LNCAP (cell line): ENCODE measurements around the gene CBX2.

Experiments
- TF ChIP-seq, protein P1 (sequence below): fragments of 450-650 bp; IDR thresholded peaks from 2 replicates; pipeline ENCODE4 v1.5.1; 2017; ENCODE audit warnings: mild to moderate bottlenecking

The CBX2 gene

DNA sequence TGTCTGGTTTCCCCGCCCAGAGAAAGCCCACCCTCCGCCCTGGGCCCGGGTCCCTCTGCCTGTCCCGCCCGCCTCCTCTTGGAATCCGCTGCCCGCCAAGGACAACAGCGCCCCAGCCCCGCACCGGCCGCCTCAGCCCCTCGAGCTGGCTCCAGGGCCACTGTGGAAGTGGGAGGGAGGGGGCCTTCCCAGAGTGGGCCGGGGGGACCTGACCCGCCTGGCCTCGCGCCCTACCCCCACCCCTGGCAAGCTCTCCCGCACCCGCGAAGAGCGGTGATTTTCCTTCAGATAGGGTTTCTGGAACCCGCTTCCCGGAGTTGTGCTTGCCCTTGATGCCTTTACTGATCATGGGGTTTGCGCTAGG, 21.2 kb downstream of the CBX2 start:
- TF ChIP-seq, protein P1, sequence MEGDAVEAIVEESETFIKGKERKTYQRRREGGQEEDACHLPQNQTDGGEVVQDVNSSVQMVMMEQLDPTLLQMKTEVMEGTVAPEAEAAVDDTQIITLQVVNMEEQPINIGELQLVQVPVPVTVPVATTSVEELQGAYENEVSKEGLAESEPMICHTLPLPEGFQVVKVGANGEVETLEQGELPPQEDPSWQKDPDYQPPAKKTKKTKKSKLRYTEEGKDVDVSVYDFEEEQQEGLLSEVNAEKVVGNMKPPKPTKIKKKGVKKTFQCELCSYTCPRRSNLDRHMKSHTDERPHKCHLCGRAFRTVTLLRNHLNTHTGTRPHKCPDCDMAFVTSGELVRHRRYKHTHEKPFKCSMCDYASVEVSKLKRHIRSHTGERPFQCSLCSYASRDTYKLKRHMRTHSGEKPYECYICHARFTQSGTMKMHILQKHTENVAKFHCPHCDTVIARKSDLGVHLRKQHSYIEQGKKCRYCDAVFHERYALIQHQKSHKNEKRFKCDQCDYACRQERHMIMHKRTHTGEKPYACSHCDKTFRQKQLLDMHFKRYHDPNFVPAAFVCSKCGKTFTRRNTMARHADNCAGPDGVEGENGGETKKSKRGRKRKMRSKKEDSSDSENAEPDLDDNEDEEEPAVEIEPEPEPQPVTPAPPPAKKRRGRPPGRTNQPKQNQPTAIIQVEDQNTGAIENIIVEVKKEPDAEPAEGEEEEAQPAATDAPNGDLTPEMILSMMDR = no peak

GRCh38 chr17:79799538-79800324, 21.8 kb downstream of the CBX2 start:
- TF ChIP-seq, protein P1 = no peak

GRCh38 chr17:79800325-79801155, 22.6 kb downstream of the CBX2 start:
- TF ChIP-seq, protein P1 = no peak

DNA sequence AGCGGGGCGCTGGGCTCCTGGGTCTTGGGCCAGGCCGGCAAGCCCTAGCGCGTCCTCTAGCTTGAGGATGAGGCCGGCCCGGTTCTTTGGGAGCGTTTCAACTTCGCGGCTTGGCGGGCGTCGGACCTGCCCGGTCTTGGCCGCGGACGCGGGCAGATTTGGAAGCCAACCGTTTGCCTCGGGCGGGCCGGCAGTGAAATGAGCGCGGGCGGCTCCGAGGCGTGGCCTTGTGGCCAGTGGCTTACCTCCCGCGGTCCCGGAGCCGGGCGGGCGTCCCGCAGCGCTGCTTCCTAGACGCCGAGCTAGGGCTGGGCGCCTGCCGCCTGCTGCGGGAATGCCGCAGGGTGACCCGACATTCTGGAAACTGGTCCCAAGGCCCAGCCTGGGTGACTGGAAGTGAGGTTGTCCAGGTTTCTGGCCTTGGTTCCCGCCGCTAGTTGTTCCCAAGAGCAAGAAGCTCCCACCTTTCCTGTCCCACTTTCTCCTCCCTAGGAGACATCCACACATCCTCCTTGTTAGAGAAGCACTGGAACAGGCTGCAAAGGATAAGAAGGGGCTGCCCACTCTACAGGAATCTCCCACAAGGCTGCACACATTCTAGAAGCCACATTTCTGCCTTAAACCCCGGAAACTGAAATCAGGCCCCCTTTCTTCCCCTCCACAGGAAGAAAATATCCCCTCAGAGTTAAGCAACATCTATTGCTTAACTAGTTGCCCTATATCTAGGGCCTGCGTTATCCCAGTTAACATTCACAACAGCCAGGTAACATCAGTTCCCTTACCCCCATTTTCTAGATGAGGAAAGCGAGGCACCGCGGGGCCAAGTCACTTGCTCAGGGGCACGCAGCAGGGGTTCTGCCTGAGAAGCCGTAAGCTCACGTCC, 23.4 kb downstream of the CBX2 start:
- TF ChIP-seq, protein P1 = no peak

GRCh38 chr17:79802039-79802735, 24.2 kb downstream of the CBX2 start:
- TF ChIP-seq, protein P1 = no peak

DNA sequence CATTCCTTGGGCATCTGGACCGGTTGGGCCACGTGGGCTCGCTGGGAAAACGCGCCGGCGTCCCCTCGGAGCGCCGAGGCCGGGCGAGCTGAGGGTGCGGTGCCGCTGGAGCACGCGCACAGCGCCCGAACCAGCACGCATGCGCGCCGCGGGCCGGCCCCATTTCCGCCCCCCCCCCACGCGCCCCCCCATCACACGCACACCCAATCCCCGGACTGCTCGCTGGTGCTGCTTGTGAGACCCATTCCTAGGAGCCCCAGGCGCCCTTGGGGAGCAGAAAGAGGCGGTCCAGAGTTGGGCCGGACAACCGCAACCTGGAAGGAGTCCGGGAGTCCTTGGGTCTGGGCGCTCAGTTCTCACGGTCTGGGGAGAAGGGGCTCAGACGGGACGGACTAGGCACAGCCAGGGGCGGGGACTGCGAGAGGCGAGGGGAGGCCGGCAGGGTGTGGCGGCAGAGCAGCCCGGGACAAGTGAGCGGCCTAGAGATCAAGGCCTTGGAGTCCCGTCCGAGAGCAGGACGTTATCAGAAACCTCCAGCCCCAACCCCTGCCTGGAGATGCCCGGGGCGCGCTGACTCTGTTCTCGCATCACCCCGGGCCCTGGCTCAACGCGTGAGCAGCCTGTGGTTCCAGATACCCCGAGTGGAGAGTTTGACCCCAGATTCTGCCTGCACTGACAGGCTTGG, 24.9 kb downstream of the CBX2 start:
- TF ChIP-seq, protein P1 = no peak
